ENCODE results near the gene ARPC1A.

The ARPC1A gene

DNA sequence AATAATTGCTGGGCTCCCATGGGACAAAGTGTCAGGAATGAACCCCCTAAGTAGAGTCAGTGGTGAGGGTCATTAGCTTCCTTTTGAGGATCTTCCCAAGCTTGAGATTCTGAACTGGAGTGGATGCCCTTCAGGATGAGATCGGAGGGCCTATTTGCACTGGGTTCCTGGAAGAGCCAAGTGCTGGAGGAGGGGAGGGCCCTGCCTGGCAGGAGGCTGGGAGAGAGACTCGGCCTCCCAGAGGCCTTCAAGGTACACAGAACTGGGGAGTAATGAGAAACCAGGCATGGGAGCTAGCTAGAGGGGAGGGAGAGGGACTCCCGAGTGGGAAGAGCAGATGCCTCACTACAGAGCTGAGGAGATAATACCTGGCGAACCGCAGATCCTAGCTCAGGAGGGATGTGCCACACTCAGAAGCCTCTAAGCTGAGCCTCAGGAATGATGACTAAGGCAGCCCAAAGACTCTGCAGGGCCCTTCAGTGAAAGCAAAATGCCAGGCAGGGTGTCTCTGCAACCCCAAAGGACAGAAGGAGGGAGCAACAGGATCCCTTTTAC lies 73.3 kb downstream of the ARPC1A start:
- no peak for TF ChIP-seq CTCF (IDR thresholded peaks at IDR 0.05)
- no peak overlapping the region for H3K4me3 ChIP-seq
- no peak overlapping the region for H3K27ac ChIP-seq
- DNase-seq (ENCODE audit: low spot score) = no peak

- Histone ChIP-seq H3K4me3 (no peak overlapping the region), H3K27ac (no peak overlapping the region)
- TF ChIP-seq CTCF (IDR thresholded peaks at IDR 0.05) = no peak
- DNase-seq (ENCODE audit: low spot score) = no peak
Observed at GRCh38 chr7:99399597-99399996, 73.9 kb downstream of the ARPC1A start.

- no peak for TF ChIP-seq CTCF (IDR thresholded peaks at IDR 0.05)
- Histone ChIP-seq H3K27ac (no peak overlapping the region), H3K4me3 (no peak overlapping the region)
- no peak for DNase-seq (ENCODE audit: low spot score)
Observed at GRCh38 chr7:99402854-99403253, 77.2 kb downstream of the ARPC1A start.

- no peak overlapping the region for H3K4me3 ChIP-seq
- TF ChIP-seq CTCF (IDR thresholded peaks at IDR 0.05) = no peak
- DNase-seq (ENCODE audit: low spot score) = no peak
- no peak overlapping the region for H3K27ac ChIP-seq
Observed at GRCh38 chr7:99403764-99404163, 78.1 kb downstream of the ARPC1A start.

GRCh38 chr7:99404235-99404976 lies 78.7 kb downstream of the ARPC1A start:
- no peak overlapping the region for H3K27ac ChIP-seq
- no peak for TF ChIP-seq CTCF (IDR thresholded peaks at IDR 0.05)
- DNase-seq (ENCODE audit: low spot score) = no peak
- no peak overlapping the region for H3K4me3 ChIP-seq

DNA sequence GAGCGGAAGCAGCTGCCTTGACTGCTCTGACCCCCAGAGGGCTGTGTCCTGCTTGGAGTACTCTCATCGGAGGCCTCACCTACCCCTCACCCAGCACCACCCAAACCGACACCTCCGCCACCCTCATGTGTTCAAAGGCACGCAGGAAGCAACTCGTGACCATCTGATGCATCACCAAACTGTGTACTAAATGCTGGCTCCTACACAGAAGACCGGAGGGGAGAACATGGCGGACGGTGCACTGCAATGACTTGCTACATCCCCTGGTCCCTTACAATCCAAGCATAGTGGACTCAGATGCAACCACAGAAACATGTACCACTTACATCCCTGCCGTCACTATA lies 79.3 kb downstream of the ARPC1A start:
- TF ChIP-seq CTCF (IDR thresholded peaks at IDR 0.05) = no peak
- Histone ChIP-seq H3K4me3 (no peak overlapping the region), H3K27ac (no peak overlapping the region)
- no peak for DNase-seq (ENCODE audit: low spot score)

DNA sequence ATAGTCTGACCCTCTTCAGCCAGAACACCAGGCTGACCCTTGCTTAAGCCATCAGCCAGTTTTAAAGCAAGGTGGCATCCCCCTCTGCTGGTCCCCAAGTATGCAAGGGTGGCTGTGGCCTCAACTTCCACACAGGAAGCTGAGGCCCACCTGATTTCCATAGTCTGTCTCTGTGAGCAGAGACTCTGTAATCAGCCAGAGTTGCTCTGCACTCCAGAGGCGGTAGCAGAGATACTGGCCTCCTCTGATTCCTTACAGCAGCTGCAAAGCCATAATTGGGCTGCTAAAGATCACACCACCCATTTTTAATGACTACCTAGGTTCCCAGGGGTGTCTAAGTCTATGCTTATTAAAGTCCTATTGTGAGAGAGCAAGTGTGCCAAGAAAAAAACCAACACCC lies 80.9 kb downstream of the ARPC1A start:
- no peak overlapping the region for H3K4me3 ChIP-seq
- no peak for TF ChIP-seq CTCF (IDR thresholded peaks at IDR 0.05)
- DNase-seq (ENCODE audit: low spot score) = no peak
- H3K27ac ChIP-seq = peak overlapping the region in 1 of 2 donors; percentile 86
